Spleen (tissue), 11 donors: ENCODE measurements around the gene ULBP1. TPM values are rescaled to one million over a fixed set of nuclear protein-coding genes. Genes with fewer than 3 reads are reported as not detected.
"Not testable (repeated sequence)": the region's sequence is repeated elsewhere in the genome, so short reads cannot be mapped to it uniquely, and the experiment has no call there.

Experiments used
- DNase-seq: peaks from one replicate; pipeline ENCODE4 v3.0.0-alpha.2; 2020
- H3K27ac ChIP-seq, 8 donors: fragments of 200-600 bp; sonication (generic) in 7 of 8; 1 replicate in 4 of 8; 2 replicates in 4 of 8; pipeline versions ENCODE4 v1.5.0 to v1.8.0; 2016 to 2021; ENCODE audit warnings: inconsistent platforms in 4 of 8, mild to moderate bottlenecking in 4 of 8, moderate library complexity in 1 of 8
- H3K27me3 ChIP-seq, 7 donors: fragments of 200-600 bp; sonication (generic) in 6 of 7; replicated peaks in 1 of 7; 1 replicate in 4 of 7; 2 replicates in 3 of 7; pipeline versions ENCODE4 v1.5.0 to v1.8.0; 2016 to 2021; ENCODE audit warnings: inconsistent platforms in 3 of 7, mild to moderate bottlenecking in 1 of 7
- H3K36me3 ChIP-seq, 6 donors: fragments of 200-600 bp; sonication (generic) in 5 of 6; 1 replicate in 4 of 6; 2 replicates in 2 of 6; pipeline versions ENCODE4 v1.5.0 to v1.8.0; 2016 to 2021; ENCODE audit warnings: inconsistent platforms in 2 of 6
- H3K4me1 ChIP-seq, 6 donors: fragments of 200-600 bp; sonication (generic) in 5 of 6; 1 replicate in 3 of 6; 2 replicates in 3 of 6; pipeline versions ENCODE4 v1.5.0 to v1.8.0; 2016 to 2021; ENCODE audit warnings: inconsistent platforms in 3 of 6
- H3K4me3 ChIP-seq, 8 donors: fragments of 200-600 bp; sonication (generic) in 7 of 8; 1 replicate in 4 of 8; 2 replicates in 4 of 8; pipeline versions ENCODE4 v1.5.0 to v1.8.0; 2016 to 2021; ENCODE audit warnings: inconsistent platforms in 4 of 8, mild to moderate bottlenecking in 4 of 8, moderate library complexity in 2 of 8
- H3K9me3 ChIP-seq, 8 donors: fragments of 200-600 bp; sonication (generic) in 7 of 8; 1 replicate in 4 of 8; 2 replicates in 4 of 8; pipeline versions ENCODE4 v1.5.0 to v1.8.0; 2016 to 2021; ENCODE audit warnings: inconsistent platforms in 4 of 8
- CTCF ChIP-seq, 11 experiments: fragments of 200-600 bp in 7 of 11; fragments of 450-650 bp in 4 of 11; sonication (generic) in 4 of 11; IDR thresholded peaks in 8 of 11; conservative IDR thresholded peaks in 3 of 11; 1 replicate in 7 of 11; 2 replicates in 4 of 11; pipeline versions ENCODE4 v1.4.0 to v1.8.0; 2016 to 2021; ENCODE audit warnings: antibody characterized with exemption in 11 of 11, inconsistent platforms in 4 of 11, mild to moderate bottlenecking in 1 of 11
- POLR2A ChIP-seq, 3 donors: fragments of 450-650 bp; IDR thresholded peaks; one replicate each; pipeline ENCODE4 v1.5.1; 2017; ENCODE audit warnings: antibody characterized with exemption in 3 of 3, mild to moderate bottlenecking in 1 of 3
- POLR2AphosphoS5 ChIP-seq, 3 donors: sonication (generic); formaldehyde crosslinking; IDR thresholded peaks; one replicate each; pipeline ENCODE4 v1.5.1; 2017; ENCODE audit warnings: antibody characterized with exemption in 3 of 3
- WGBS, 5 donors: extraction: QIAGEN DNeasy Blood & Tissue Kit in 3 of 5; methylation state at CpG; one replicate each; pipeline versions ENCODE4 v1.1.5 to v1.1.7; 2013 to 2018; 5-methylcytosine and 5-hydroxymethylcytosine counted together
- intact Hi-C: fragments of 100-400 bp; cut with DNase I; formaldehyde crosslinking; loops from one replicate; pipeline ENCODE4 v1.15.0; 2023; ENCODE audit warnings: low total_unique reads
- polyA plus RNA-seq, 3 donors: library from polyadenylated mRNA; stranded (reverse); fragments of 200-250 nt; gene quantifications; one replicate each; pipeline ENCODE4 v1.2.1, GENCODE V29; 2013
- total RNA-seq, 7 donors: library from RNA; depleted of rRNA in 3 of 7; stranded (reverse); fragments of >200 nt in 3 of 7; fragmentation: NEBNext Ultra II Directional in 4 of 7; extraction: Animal tissue kit (Norgen Biotek cat#: 25700) in 4 of 7; gene quantifications; one replicate each; pipeline versions ENCODE4 v1.1.0 to v1.2.1, GENCODE V29; 2016 to 2021
- donor health status: healthy with polysubstance abuse.
- donor health status: DM: no; HTN: no; CAD: no; lungs with moderate emphysema.
- donor health status: DM: no; HTN: no; CAD: no.
- donor health status: Bipolar disorder and iron deficiency.
- donor health status: healthy.
- donor health status: DM: no; HTN: no; CAD: no.
- donor health status: DM: yes; HTN: yes; CAD: no.

ULBP1 gene
- total and polyA plus RNA-seq, 10 donors: 0.03 to 0.34 (median 0.15) TPM; not detected in 6

GRCh38 chr6:149990661-149991471, 27.1 kb downstream of the ULBP1 start:
- WGBS, 5 donors: 1 to 2% (median 1%) methylated on average over 33 to 49 of the region's 49 CpGs
- TF ChIP-seq POLR2AphosphoS5 (IDR thresholded peaks at IDR 0.05): peak in 1 of 3 donors; percentile 19
- no peak for TF ChIP-seq POLR2A (IDR thresholded peaks at IDR 0.05)
- peaks cover 19 to 100% (median 93%) of the 10 kb centered on the region in 7 donors for H3K27me3 ChIP-seq
- intact Hi-C loops: no loop called here
- H3K27ac ChIP-seq: no peak overlapping the region
- no peaks in the 10 kb centered on the region for H3K36me3 ChIP-seq
- no peak for DNase-seq
- H3K9me3 ChIP-seq: peaks cover 0 to 25% (median 9%) of the 10 kb centered on the region in 8 donors
- peaks cover 15 to 27% (median 26%) of the 10 kb centered on the region in 6 donors for H3K4me1 ChIP-seq
- peak overlapping the region; percentile 21 to 68 (median 37) for H3K4me3 ChIP-seq

GRCh38 chr6:149991472-149991795, 27.7 kb downstream of the ULBP1 start:
- Histone ChIP-seq H3K9me3 (peaks cover 0 to 25% (median 9%) of the 10 kb centered on the region in 8 donors), H3K27me3 (peaks cover 19 to 100% (median 93%) of the 10 kb centered on the region in 7 donors), H3K4me3 (peak overlapping the region in 2 of 8 donors; percentile 36 to 68), H3K4me1 (peaks cover 15 to 27% (median 26%) of the 10 kb centered on the region in 6 donors)
- H3K36me3 ChIP-seq, H3K27ac ChIP-seq, DNase-seq, intact Hi-C loops: not testable (repeated sequence)
- WGBS, 5 donors: 0 to 5% (median 2%) methylated on average over 7 of the region's 7 CpGs

GRCh38 chr6:149991838-149992237, 28.1 kb downstream of the ULBP1 start:
- WGBS, 5 donors: 37 to 54% (median 47%) methylated on average over 4 of the region's 4 CpGs
- intact Hi-C loops: no loop called here
- H3K4me1 ChIP-seq: peaks cover 15 to 27% (median 26%) of the 10 kb centered on the region in 6 donors
- no peak overlapping the region for H3K27ac ChIP-seq
- no peak overlapping the region for H3K4me3 ChIP-seq
- H3K27me3 ChIP-seq: peaks cover 19 to 100% (median 91%) of the 10 kb centered on the region in 7 donors
- TF ChIP-seq POLR2AphosphoS5 (IDR thresholded peaks at IDR 0.05) (no peak), POLR2A (IDR thresholded peaks at IDR 0.05) (no peak), CTCF (IDR thresholded peaks at IDR 0.05 in 8 of 11, conservative IDR thresholded peaks at IDR 0.05 in 3 of 11) (no peak)
- no peak for DNase-seq
- no peaks in the 10 kb centered on the region for H3K36me3 ChIP-seq
- H3K9me3 ChIP-seq: peaks cover 0 to 25% (median 9%) of the 10 kb centered on the region in 8 donors

GRCh38 chr6:149995235-149995750, 31.6 kb downstream of the ULBP1 start:
- Histone ChIP-seq H3K4me1 (peaks cover 10 to 16% (median 14%) of the 10 kb centered on the region in 6 donors), H3K4me3 (no peak overlapping the region), H3K36me3 (no peaks in the 10 kb centered on the region), H3K27ac (no peak overlapping the region), H3K27me3 (peaks cover 8 to 87% (median 57%) of the 10 kb centered on the region in 7 donors), H3K9me3 (no peaks in the 10 kb centered on the region)
- intact Hi-C loops: no loop called here
- WGBS, 5 donors: 76 to 88% (median 79%) methylated on average over 6 of the region's 6 CpGs
- TF ChIP-seq POLR2A (IDR thresholded peaks at IDR 0.05) (no peak), CTCF (IDR thresholded peaks at IDR 0.05 in 8 of 11, conservative IDR thresholded peaks at IDR 0.05 in 3 of 11) (no peak), POLR2AphosphoS5 (IDR thresholded peaks at IDR 0.05) (no peak)
- DNase-seq: no peak

- TF ChIP-seq POLR2A (IDR thresholded peaks at IDR 0.05): no peak
- no peak for TF ChIP-seq POLR2AphosphoS5 (IDR thresholded peaks at IDR 0.05)
- no peak for TF ChIP-seq CTCF (IDR thresholded peaks at IDR 0.05 in 8 of 11, conservative IDR thresholded peaks at IDR 0.05 in 3 of 11)
- peaks cover 5 to 9% (median 7%) of the 10 kb centered on the region in 6 donors for H3K4me1 ChIP-seq
- H3K27ac ChIP-seq: no peak overlapping the region
- intact Hi-C loops: no loop called here
- H3K27me3 ChIP-seq: peaks cover 6 to 84% (median 50%) of the 10 kb centered on the region in 7 donors
- no peaks in the 10 kb centered on the region for H3K36me3 ChIP-seq
- DNase-seq: no peak
- H3K9me3 ChIP-seq: no peaks in the 10 kb centered on the region
- no peak overlapping the region for H3K4me3 ChIP-seq
- WGBS, 5 donors: 83 to 85% (median 85%) methylated on average over 7 of the region's 7 CpGs
Measured at GRCh38 chr6:149995971-149996370, 32.2 kb downstream of the ULBP1 start.
